NCI-H146 treated with DMSO at 0.1 percent for 48 hours (cell line): ENCODE measurements around the gene ST8SIA5.

ENCODE experiments used
- DNase-seq: peaks from one replicate; lab custom pipeline; 2025; ENCODE audit not compliant: unreplicated experiment; lab: John Stamatoyannopoulos, UW

ST8SIA5 gene

GRCh38 chr18:46632401-46633071, 124.3 kb downstream of the ST8SIA5 start:
- DNase-seq: no peak

DNA sequence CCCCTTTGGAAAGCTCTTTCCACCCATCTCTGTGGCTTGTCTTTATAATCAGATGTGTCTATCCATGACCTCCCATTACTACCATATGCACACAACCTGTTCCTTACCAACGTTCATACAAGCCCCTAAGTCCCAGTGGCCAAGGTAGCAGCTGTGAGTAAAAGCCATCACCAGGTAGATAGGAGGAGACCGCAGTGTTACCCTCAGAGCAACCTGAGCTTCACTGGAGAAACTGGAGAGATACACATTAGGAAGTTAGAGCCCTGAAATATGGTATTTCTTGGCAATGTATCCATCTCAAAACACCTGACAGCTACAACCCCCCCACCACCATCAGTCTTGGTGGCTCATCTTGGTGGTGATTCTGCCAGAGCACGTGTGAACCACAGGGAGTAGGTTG, 125.9 kb downstream of the ST8SIA5 start:
- DNase-seq: no peak

DNA sequence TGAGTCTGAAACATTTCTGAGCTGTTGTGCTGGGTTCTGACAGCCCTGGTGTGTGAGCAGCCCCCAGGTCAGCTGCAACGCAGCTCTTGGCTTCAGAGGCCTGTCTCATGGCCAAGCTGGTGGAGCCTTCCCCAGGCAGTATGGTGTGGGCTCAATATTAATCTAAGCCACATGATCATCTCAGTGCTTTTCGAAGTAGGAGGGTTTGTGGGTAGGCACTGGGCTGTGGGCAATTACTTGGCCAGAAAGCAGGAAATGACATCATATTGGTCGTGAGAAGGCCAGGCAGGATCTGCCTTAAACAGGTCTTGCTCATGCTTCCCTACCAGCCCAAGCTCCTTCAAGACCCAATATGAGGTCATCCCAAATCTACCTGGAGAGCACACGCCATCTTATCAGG, 126.7 kb downstream of the ST8SIA5 start:
- DNase-seq: no peak

DNA sequence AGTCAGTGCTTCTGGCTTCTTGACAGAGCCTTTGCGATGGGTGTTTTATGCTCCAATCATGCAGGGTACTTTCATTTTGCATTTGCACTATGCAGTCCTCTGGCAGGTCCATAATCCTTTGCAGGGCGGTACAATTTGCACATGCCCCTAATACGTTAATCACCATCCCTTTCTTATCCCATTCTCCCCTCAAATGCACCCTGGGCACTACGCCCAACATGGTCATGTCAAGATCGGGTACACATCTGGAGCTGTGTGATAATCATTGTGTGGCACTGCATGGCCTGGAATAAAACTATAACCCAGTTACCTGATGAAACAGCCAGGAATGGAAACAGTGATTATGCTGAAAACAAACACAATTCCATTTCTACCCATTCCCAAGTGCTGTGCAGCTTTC, 127.5 kb downstream of the ST8SIA5 start:
- DNase-seq: no peak

GRCh38 chr18:46628206-46628605, 128.6 kb downstream of the ST8SIA5 start:
- no peak for DNase-seq

GRCh38 chr18:46627136-46627535, 129.7 kb downstream of the ST8SIA5 start:
- peak; percentile 94 for DNase-seq

DNA sequence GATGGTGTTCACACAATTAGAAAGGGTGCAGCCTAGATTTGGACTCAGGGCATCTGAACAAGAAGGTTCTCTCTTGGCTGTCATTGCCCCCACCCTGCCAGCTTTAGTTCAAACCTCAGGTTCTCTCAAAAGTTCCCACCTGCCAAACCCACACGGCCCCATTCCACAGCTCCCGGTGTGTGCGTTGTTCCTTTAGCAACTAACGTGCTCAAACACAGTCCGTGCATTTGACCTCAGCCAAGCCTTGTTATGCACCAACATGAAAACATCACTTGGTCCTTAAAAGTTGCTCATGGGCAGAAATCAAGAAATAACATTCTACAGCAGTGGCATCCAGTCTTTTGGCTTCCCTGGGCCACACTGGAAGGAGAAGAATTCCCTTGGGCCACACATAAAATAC, 131.8 kb downstream of the ST8SIA5 start:
- DNase-seq: no peak

DNA sequence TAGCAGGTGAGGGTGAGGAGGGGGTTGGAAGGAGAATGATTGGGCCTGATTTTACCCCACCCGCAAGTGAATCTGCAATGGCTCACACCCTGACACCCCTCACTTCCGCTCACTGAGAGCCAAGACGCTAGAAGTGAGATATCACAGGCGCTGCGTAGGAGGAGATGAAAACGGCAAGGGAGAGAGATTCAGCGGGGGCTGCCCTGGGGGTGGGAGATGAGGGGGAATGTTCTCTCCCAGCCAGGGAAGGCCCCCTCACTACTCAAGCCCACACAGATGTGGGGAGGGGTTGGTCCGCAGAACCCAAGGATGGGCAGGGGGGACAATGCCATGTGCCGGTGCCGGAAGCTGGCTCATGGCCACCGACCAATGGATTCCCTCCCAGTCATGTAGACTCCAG, 132.7 kb downstream of the ST8SIA5 start:
- no peak for DNase-seq

- DNase-seq: no peak
Observed at GRCh38 chr18:46623541-46623940, 133.3 kb downstream of the ST8SIA5 start.

DNA sequence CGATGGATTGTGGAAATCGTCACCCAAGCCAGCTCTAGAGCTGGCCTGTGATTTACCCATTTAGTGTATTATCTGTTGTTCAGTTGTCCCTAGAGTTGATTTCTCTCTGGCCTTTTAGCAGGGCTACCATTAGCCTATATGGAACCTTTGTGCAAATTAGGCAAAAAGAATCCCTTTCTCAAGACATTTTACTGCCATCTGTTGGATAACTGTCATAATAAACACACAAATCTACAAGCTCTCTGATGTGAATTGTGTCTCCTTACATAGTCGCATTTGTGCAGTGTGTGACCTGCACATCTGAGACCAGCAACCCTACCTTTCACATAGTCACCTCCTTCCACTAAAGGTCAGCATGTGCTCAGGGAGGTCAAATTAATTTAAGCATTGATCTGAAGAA, 133.9 kb downstream of the ST8SIA5 start:
- DNase-seq: peak; percentile 46

- no peak for DNase-seq
Observed at GRCh38 chr18:46622451-46622850, 134.4 kb downstream of the ST8SIA5 start.

DNA sequence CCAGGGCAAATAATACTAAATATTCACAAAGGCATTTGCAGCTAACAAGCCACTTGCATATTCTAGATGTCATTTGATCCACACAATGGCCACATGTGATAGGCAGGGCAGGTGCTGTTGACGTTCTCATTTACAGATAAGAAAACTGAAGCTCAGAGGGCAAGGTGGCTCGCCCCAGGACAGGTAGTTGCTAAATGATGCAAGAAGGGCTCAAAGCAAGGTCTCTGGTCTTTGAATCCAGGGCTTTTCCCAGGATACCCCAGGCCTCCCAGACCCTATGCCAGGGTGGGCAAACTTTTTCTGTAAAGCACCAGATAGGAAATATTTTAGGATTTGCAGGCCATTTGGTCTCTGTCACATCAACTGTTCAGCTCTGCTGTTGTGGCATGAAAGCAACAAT, 135.0 kb downstream of the ST8SIA5 start:
- peak; percentile 95 for DNase-seq

GRCh38 chr18:46621111-46621766, 135.6 kb downstream of the ST8SIA5 start:
- peak; percentile 95 for DNase-seq

GRCh38 chr18:46619559-46619958, 137.3 kb downstream of the ST8SIA5 start:
- no peak for DNase-seq
